Ovary (tissue), 3 donors: ENCODE measurements around the gene MX2.

Experiments
- POLR2A ChIP-seq: fragments of 450-650 bp; IDR thresholded peaks from one replicate; pipeline ENCODE4 v1.6.1; 2017; ENCODE audit warnings: antibody characterized with exemption, mild to moderate bottlenecking, moderate library complexity
- TF ChIP-seq, protein P1 (sequence below), 3 donors: fragments of 450-650 bp in 2 of 3; fragments of 200-600 bp in 1 of 3; IDR thresholded peaks; one replicate each; pipeline versions ENCODE4 v1.5.1 to v1.8.0; 2016 to 2022; ENCODE audit warnings: antibody characterized with exemption in 3 of 3, mild to moderate bottlenecking in 1 of 3
- donor health status: DM: no; HTN: no; CAD: no.

DNA sequence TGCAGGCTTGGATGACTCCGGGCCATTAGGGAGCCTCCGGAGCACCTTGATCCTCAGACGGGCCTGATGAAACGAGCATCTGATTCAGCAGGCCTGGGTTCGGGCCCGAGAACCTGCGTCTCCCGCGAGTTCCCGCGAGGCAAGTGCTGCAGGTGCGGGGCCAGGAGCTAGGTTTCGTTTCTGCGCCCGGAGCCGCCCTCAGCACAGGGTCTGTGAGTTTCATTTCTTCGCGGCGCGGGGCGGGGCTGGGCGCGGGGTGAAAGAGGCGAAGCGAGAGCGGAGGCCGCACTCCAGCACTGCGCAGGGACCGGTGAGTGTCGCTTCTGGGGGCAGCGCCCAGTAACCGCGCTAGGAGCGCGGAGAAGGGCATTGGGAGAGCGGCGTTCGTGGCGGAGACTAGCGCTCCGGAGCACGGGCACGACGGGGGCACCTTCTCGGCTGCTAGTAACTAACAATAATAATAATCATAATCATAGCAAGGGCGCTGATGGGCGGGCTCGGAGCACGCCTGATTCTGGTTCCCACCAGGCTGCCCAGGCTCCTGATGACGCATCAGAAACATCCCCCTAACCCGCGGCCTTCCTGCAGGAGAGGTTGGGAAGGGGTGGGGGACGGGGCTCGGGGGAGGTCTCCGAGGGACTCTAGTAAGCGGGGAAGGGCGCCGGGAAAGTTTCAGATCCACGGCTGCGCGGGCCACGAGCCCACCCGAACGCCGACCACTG is 64.3 kb downstream of the MX2 start, which contains the start of gene MX1:
- TF ChIP-seq, protein P1, sequence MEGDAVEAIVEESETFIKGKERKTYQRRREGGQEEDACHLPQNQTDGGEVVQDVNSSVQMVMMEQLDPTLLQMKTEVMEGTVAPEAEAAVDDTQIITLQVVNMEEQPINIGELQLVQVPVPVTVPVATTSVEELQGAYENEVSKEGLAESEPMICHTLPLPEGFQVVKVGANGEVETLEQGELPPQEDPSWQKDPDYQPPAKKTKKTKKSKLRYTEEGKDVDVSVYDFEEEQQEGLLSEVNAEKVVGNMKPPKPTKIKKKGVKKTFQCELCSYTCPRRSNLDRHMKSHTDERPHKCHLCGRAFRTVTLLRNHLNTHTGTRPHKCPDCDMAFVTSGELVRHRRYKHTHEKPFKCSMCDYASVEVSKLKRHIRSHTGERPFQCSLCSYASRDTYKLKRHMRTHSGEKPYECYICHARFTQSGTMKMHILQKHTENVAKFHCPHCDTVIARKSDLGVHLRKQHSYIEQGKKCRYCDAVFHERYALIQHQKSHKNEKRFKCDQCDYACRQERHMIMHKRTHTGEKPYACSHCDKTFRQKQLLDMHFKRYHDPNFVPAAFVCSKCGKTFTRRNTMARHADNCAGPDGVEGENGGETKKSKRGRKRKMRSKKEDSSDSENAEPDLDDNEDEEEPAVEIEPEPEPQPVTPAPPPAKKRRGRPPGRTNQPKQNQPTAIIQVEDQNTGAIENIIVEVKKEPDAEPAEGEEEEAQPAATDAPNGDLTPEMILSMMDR (IDR thresholded peaks at IDR 0.05): no peak
- peak; percentile 44 for TF ChIP-seq POLR2A
